HepG2 (cell line): ENCODE data around the gene LRPAP1. TPM values are rescaled to one million over a fixed set of nuclear protein-coding genes. Genes with fewer than 3 reads are reported as not detected.

Experiments
- AGO2 ChIP-seq: fragments of 200-400 bp; formaldehyde crosslinking; optimal IDR thresholded peaks from 2 replicates; pipeline ENCODE3; 2017; ENCODE audit warnings: mild to moderate bottlenecking, low read depth, low read length, moderate library complexity
- CCDC6 ChIP-seq: sonication (generic); formaldehyde crosslinking; IDR thresholded peaks from 2 replicates; pipeline ENCODE4 v1.8.1; 2022; ENCODE audit warnings: mild to moderate bottlenecking, missing genetic modification reagents, moderate library complexity
- CHD2 ChIP-seq: IDR thresholded peaks from 2 replicates; pipeline ENCODE4 v1.6.1; 2011; ENCODE audit warnings: low read depth, low read length, improper control_type of control experiment
- DNMT1 ChIP-seq: sonication (generic); formaldehyde crosslinking; IDR thresholded peaks from 2 replicates; pipeline ENCODE4 v1.5.1; 2020; ENCODE audit warnings: mild to moderate bottlenecking, missing genetic modification reagents
- FOSL1 ChIP-seq: sonication (generic); formaldehyde crosslinking; IDR thresholded peaks from 2 replicates; pipeline ENCODE4 v1.9.0; 2021; ENCODE audit warnings: missing genetic modification reagents, borderline replicate concordance
- HNF4G ChIP-seq, 2 experiments: sonication (generic) in 1 of 2; formaldehyde crosslinking in 1 of 2; IDR thresholded peaks; 2 replicates each; pipeline versions ENCODE4 v1.4.0 to v1.6.1; 2011 to 2020; ENCODE audit warnings: borderline replicate concordance in 2 of 2, low read depth in 2 of 2, mild to moderate bottlenecking in 2 of 2, low read length in 1 of 2, missing genetic modification reagents in 1 of 2, moderate library complexity in 1 of 2
- NKX3-1 ChIP-seq: sonication (generic); formaldehyde crosslinking; IDR thresholded peaks from 2 replicates; pipeline ENCODE4 v1.5.0; 2020; ENCODE audit warnings: missing genetic modification reagents
- SATB2 ChIP-seq: sonication (generic); formaldehyde crosslinking; IDR thresholded peaks from 2 replicates; pipeline ENCODE4 v1.5.0; 2020; ENCODE audit warnings: missing genetic modification reagents
- SP4 ChIP-seq: sonication (generic); formaldehyde crosslinking; IDR thresholded peaks from 2 replicates; pipeline ENCODE4 v1.8.1; 2023; ENCODE audit warnings: mild to moderate bottlenecking, missing genetic modification reagents
- SUZ12 ChIP-seq: fragments of 150-350 bp; IDR thresholded peaks from 2 replicates; pipeline ENCODE4 v1.6.1; 2014; ENCODE audit warnings: low read depth, low read length
- ZC3H13 ChIP-seq: sonication (generic); formaldehyde crosslinking; IDR thresholded peaks from 2 replicates; pipeline ENCODE4 v1.8.1; 2023; ENCODE audit warnings: mild to moderate bottlenecking, missing genetic modification reagents, moderate library complexity
- ZNF766 ChIP-seq: sonication (generic); formaldehyde crosslinking; IDR thresholded peaks from 2 replicates; pipeline ENCODE4 v1.5.0; 2020; ENCODE audit warnings: missing genetic modification reagents, borderline replicate concordance
- polyA plus RNA-seq, 8 experiments: library from polyadenylated mRNA; depleted of rRNA in 3 of 8; stranded (reverse) in 7 of 8; unstranded in 1 of 8; fragments of >200 nt; fragmentation: Illumina TruSeq in 4 of 8; extraction: Trizol in 4 of 8; gene quantifications; 2 replicates each; pipeline versions ENCODE4 v1.2.1 to v1.2.3, GENCODE V29; 2011 to 2016; ENCODE audit warnings: low read depth in 4 of 8, missing spikeins in 1 of 8, mixed read lengths in 1 of 8; ENCODE audit not compliant: insufficient read depth in 1 of 8
- total RNA-seq, 5 experiments: library from RNA; depleted of rRNA; stranded (reverse); fragments of >200 nt; fragmentation: Illumina TruSeq; extraction: Trizol; gene quantifications; 2 replicates each; pipeline ENCODE4 v1.2.3, GENCODE V29; 2016; ENCODE audit warnings: low read depth in 1 of 5
- TF ChIP-seq, protein P1 (sequence below): sonication (generic); formaldehyde crosslinking; IDR thresholded peaks from 2 replicates; pipeline ENCODE4 v1.4.0; 2020; ENCODE audit warnings: missing genetic modification reagents, mild to moderate bottlenecking, borderline replicate concordance
- TF ChIP-seq, protein P2 (sequence below): sonication (generic); formaldehyde crosslinking; IDR thresholded peaks from 2 replicates; pipeline ENCODE4 v1.4.0; 2020; ENCODE audit warnings: missing genetic modification reagents, borderline replicate concordance
- TF ChIP-seq, protein P3 (sequence below): sonication (generic); formaldehyde crosslinking; IDR thresholded peaks from 2 replicates; pipeline ENCODE4 v1.4.0; 2020; ENCODE audit warnings: missing genetic modification reagents
- TF ChIP-seq, protein P4 (sequence below): sonication (generic); formaldehyde crosslinking; IDR thresholded peaks from 2 replicates; pipeline ENCODE4 v1.5.1; 2020; ENCODE audit warnings: mild to moderate bottlenecking, missing genetic modification reagents

LRPAP1 gene
- total and polyA plus RNA-seq, 2 of the 13 experiments (the other 11 are each of a cell fraction or from before 2014, with no cell fraction given), result 153 to 191 TPM

DNA sequence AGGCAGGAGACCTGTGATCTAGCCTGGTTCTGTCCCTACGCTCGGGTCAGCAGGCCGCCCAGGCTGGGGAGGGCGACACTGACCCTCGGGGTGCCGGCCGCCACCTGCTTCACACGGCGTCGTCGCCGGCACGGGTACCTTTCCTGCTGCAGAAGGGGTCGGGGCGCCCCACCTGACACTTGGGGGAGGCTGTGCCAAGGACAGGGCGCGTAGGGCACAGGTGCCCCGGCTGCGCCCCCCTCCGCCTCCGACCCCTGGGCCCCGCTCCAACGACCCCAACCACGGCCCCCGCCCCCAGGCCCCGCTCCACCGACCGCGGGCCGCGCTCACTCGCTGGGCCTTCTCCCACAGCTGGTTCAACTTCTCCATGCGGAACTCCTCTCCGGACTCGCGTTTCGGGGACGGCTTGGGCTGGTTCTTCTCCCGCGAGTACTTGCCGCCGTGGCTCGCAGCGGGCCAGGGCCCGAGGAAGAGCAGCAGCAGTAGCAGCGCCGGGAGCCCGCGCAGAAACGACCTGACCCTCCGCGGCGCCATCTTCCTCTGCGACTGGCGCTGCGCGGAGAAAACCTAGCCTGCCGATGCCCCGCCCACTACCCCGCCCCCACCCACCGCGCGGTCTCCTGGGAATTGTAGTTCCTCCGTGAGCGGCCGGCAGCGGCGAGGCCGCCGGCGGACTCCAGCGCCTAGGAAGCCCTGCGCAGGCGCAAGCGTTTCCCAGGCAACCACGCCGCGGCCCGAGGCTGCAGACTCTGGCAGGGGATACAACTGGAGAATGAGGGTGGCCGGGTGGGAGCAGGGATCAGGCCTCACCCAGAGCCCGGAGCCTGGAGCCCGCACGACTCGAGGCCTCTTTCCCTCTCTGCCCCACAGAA, at the start of gene LRPAP1 (continued):
- TF ChIP-seq, protein P1, sequence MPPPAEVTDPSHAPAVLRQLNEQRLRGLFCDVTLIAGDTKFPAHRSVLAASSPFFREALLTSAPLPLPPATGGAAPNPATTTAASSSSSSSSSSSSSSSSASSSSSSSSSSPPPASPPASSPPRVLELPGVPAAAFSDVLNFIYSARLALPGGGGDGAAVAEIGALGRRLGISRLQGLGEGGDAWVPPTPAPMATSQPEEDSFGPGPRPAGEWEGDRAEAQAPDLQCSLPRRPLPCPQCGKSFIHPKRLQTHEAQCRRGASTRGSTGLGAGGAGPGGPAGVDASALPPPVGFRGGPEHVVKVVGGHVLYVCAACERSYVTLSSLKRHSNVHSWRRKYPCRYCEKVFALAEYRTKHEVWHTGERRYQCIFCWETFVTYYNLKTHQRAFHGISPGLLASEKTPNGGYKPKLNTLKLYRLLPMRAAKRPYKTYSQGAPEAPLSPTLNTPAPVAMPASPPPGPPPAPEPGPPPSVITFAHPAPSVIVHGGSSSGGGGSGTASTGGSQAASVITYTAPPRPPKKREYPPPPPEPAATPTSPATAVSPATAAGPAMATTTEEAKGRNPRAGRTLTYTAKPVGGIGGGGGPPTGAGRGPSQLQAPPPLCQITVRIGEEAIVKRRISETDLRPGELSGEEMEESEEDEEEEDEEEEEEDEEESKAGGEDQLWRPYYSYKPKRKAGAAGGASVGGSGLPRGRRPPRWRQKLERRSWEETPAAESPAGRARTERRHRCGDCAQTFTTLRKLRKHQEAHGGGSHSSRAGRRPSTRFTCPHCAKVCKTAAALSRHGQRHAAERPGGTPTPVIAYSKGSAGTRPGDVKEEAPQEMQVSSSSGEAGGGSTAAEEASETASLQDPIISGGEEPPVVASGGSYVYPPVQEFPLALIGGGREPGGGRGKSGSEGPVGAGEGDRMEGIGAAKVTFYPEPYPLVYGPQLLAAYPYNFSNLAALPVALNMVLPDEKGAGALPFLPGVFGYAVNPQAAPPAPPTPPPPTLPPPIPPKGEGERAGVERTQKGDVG (CRISPR knock-in tag), result no peak
- peak; percentile 49; the same call in 1 of the 2 replicates for TF ChIP-seq SUZ12
- TF ChIP-seq ZC3H13 (CRISPR knock-in tag), result 0 out of 2 replicates have a peak, but pooled peaks have one; percentile 52
- TF ChIP-seq HNF4G (IDR thresholded peaks at IDR 0.05; ENCODE audit: borderline replicate concordance, low read depth, low read length), result no peak
- TF ChIP-seq HNF4G (CRISPR knock-in tag; IDR thresholded peaks at IDR 0.05; ENCODE audit: borderline replicate concordance, low read depth), result no peak
- peak; percentile 65; the same call in 1 of the 2 replicates for TF ChIP-seq CHD2
- peak; percentile 60; the same call in 1 of the 2 replicates for TF ChIP-seq SP4
- TF ChIP-seq SATB2 (CRISPR knock-in tag), result 0 out of 2 replicates have a peak, but pooled peaks have one; percentile 50
- TF ChIP-seq, protein P2, sequence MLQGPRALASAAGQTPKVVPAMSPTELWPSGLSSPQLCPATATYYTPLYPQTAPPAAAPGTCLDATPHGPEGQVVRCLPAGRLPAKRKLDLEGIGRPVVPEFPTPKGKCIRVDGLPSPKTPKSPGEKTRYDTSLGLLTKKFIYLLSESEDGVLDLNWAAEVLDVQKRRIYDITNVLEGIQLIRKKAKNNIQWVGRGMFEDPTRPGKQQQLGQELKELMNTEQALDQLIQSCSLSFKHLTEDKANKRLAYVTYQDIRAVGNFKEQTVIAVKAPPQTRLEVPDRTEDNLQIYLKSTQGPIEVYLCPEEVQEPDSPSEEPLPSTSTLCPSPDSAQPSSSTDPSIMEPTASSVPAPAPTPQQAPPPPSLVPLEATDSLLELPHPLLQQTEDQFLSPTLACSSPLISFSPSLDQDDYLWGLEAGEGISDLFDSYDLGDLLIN, result 0 out of 2 replicates have a peak, but pooled peaks have one; percentile 76
- no peak for TF ChIP-seq FOSL1
- TF ChIP-seq, protein P3, sequence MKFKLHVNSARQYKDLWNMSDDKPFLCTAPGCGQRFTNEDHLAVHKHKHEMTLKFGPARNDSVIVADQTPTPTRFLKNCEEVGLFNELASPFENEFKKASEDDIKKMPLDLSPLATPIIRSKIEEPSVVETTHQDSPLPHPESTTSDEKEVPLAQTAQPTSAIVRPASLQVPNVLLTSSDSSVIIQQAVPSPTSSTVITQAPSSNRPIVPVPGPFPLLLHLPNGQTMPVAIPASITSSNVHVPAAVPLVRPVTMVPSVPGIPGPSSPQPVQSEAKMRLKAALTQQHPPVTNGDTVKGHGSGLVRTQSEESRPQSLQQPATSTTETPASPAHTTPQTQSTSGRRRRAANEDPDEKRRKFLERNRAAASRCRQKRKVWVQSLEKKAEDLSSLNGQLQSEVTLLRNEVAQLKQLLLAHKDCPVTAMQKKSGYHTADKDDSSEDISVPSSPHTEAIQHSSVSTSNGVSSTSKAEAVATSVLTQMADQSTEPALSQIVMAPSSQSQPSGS, result no peak; the same call in none of the 2 replicates
- TF ChIP-seq, protein P4, sequence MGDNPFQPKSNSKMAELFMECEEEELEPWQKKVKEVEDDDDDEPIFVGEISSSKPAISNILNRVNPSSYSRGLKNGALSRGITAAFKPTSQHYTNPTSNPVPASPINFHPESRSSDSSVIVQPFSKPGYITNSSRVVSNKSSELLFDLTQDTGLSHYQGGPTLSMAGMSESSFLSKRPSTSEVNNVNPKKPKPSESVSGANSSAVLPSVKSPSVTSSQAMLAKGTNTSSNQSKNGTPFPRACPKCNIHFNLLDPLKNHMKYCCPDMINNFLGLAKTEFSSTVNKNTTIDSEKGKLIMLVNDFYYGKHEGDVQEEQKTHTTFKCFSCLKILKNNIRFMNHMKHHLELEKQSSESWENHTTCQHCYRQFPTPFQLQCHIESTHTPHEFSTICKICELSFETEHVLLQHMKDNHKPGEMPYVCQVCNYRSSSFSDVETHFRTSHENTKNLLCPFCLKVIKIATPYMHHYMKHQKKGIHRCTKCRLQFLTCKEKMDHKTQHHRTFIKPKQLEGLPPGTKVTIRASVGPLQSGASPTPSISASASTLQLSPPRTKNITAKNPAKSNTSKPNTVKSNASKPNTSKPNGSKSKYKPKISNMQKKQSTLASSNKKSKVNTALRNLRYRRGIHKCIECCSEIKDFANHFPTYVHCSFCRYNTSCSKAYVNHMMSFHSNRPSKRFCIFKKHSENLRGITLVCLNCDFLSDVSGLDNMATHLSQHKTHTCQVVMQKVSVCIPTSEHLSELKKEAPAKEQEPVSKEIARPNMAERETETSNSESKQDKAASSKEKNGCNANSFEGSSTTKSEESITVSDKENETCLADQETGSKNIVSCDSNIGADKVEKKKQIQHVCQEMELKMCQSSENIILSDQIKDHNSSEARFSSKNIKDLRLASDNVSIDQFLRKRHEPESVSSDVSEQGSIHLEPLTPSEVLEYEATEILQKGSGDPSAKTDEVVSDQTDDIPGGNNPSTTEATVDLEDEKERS (CRISPR knock-in tag), result peak; percentile 50; the same call in 1 of the 2 replicates
- peak; percentile 73; the same call in 1 of the 2 replicates for TF ChIP-seq NKX3-1 (CRISPR knock-in tag)
- peak; percentile 37 for TF ChIP-seq AGO2
- no peak for TF ChIP-seq ZNF766 (CRISPR knock-in tag)
- TF ChIP-seq DNMT1 (CRISPR knock-in tag), result peak; percentile 42; the same call in 1 of the 2 replicates
- no peak for TF ChIP-seq CCDC6 (CRISPR knock-in tag)
